Measurements from ENCODE around the gene ELOVL7. TPM values are rescaled to one million over a fixed set of nuclear protein-coding genes. Genes with fewer than 3 reads are reported as not detected.

The ELOVL7 gene
- total and polyA plus RNA-seq, 12 donors = 0.16 to 2.0 (median 0.59) TPM

- H3K36me3 ChIP-seq = no peaks in the 10 kb centered on the region
- intact Hi-C loops (cut with DNase I) = no loop called here
- 53 to 60% methylated on average over 2 of the region's 2 CpGs for WGBS, 2 donors
Measured at GRCh38 chr5:60852317-60852716, 8.2 kb upstream of the ELOVL7 start.

GRCh38 chr5:60851626-60852025, 7.6 kb upstream of the ELOVL7 start:
- no peaks in the 10 kb centered on the region for H3K4me1 ChIP-seq

More at GRCh38 chr5:60852317-60852716, 8.2 kb upstream of the ELOVL7 start:
- Histone ChIP-seq H3K4me1 (no peaks in the 10 kb centered on the region), H3K27me3 (no peaks in the 10 kb centered on the region), H3K27ac (no peak overlapping the region), H3K4me3 (no peak overlapping the region), H3K9me3 (no peaks in the 10 kb centered on the region)
- ATAC-seq = no peak
- TF ChIP-seq CTCF (IDR thresholded peaks at IDR 0.05) = no peak
- DNase-seq = no peak

GRCh38 chr5:60846298-60846697, 2.2 kb upstream of the ELOVL7 start:
- Histone ChIP-seq H3K36me3 (no peaks in the 10 kb centered on the region), H3K27me3 (peaks cover 0 to 56% (median 42%) of the 10 kb centered on the region in 7 donors), H3K4me1 (peaks cover 0 to 16% (median 11%) of the 10 kb centered on the region in 9 donors), H3K9me3 (no peaks in the 10 kb centered on the region), H3K4me3 (no peak overlapping the region), H3K27ac (no peak overlapping the region)
- 76 to 84% methylated on average over 1 of the region's 1 CpG for WGBS, 2 donors
- TF ChIP-seq CTCF (IDR thresholded peaks at IDR 0.05) = no peak
- no peak for DNase-seq
- intact Hi-C loops (cut with DNase I) = no loop called here
- ATAC-seq = no peak

More at GRCh38 chr5:60851626-60852025, 7.6 kb upstream of the ELOVL7 start:
- TF ChIP-seq CTCF (IDR thresholded peaks at IDR 0.05) = no peak
- Histone ChIP-seq H3K36me3 (no peaks in the 10 kb centered on the region), H3K27me3 (peaks cover 0 to 3% (median 0%) of the 10 kb centered on the region in 7 donors), H3K4me3 (no peak overlapping the region), H3K9me3 (no peaks in the 10 kb centered on the region), H3K27ac (no peak overlapping the region)
- ATAC-seq (no peak), DNase-seq (no peak)
- intact Hi-C loops (cut with DNase I) = no loop called here

GRCh38 chr5:60843386-60843935, 608 bp downstream of the ELOVL7 start:
- ATAC-seq = peak in 4 of 8 donors; percentile 11 to 54 (median 48)
- no peak for TF ChIP-seq CTCF (IDR thresholded peaks at IDR 0.05)

More at GRCh38 chr5:60843386-60843935, 608 bp downstream of the ELOVL7 start:
- WGBS, 2 donors = 0 to 1% methylated on average over 43 to 49 of the region's 49 CpGs
- Histone ChIP-seq H3K9me3 (no peaks in the 10 kb centered on the region), H3K27ac (peak overlapping the region in 1 of 10 donors; percentile 8), H3K4me1 (peaks cover 0 to 16% (median 11%) of the 10 kb centered on the region in 9 donors), H3K4me3 (peak overlapping the region; percentile 46 to 72 (median 66)), H3K36me3 (no peaks in the 10 kb centered on the region), H3K27me3 (peaks cover 0 to 59% (median 53%) of the 10 kb centered on the region in 7 donors)
- no peak for DNase-seq
- intact Hi-C loops (cut with DNase I) = no loop called here
